GM21528 (cell line): ENCODE measurements around the gene LRRC4B.

Experiments used
- ATAC-seq: cut with Tn5 transposase; IDR thresholded peaks from one replicate; pipeline ENCODE4 v1.9.1; 2021; ENCODE audit warnings: mild to moderate bottlenecking, moderate library complexity; ENCODE audit not compliant: unreplicated experiment, low FRiP score

LRRC4B gene

GRCh38 chr19:50555450-50556281, 12.6 kb downstream of the LRRC4B start:
- no peak for ATAC-seq

GRCh38 chr19:50555033-50555432, 13.2 kb downstream of the LRRC4B start:
- no peak for ATAC-seq

- ATAC-seq, result no peak
Observed at GRCh38 chr19:50554212-50554611, 14.0 kb downstream of the LRRC4B start.

GRCh38 chr19:50553134-50553703, 15.0 kb downstream of the LRRC4B start:
- no peak for ATAC-seq

- no peak for ATAC-seq
Observed at GRCh38 chr19:50552540-50552939, 15.7 kb downstream of the LRRC4B start.

- no peak for ATAC-seq
Observed at GRCh38 chr19:50551715-50552187, 16.5 kb downstream of the LRRC4B start.

GRCh38 chr19:50551034-50551714, 17.1 kb downstream of the LRRC4B start:
- ATAC-seq, result no peak

GRCh38 chr19:50550594-50550966, 17.7 kb downstream of the LRRC4B start:
- ATAC-seq, result no peak

- no peak for ATAC-seq
Observed at GRCh38 chr19:50549927-50550593, 18.2 kb downstream of the LRRC4B start.

- ATAC-seq, result no peak
Observed at GRCh38 chr19:50549059-50549926, 18.9 kb downstream of the LRRC4B start.

GRCh38 chr19:50548191-50549058, 19.8 kb downstream of the LRRC4B start:
- no peak for ATAC-seq

GRCh38 chr19:50547385-50548190, 20.6 kb downstream of the LRRC4B start:
- no peak for ATAC-seq

- no peak for ATAC-seq
Observed at GRCh38 chr19:50546527-50547221, 21.6 kb downstream of the LRRC4B start.

- ATAC-seq, result no peak
Observed at GRCh38 chr19:50542943-50543342, 25.3 kb downstream of the LRRC4B start.

- ATAC-seq, result no peak
Observed at GRCh38 chr19:50537769-50538230, 30.4 kb downstream of the LRRC4B start.

- no peak for ATAC-seq
Observed at GRCh38 chr19:50537306-50537685, 30.9 kb downstream of the LRRC4B start.

GRCh38 chr19:50536662-50537305, 31.5 kb downstream of the LRRC4B start:
- ATAC-seq, result no peak
